Fibroblast of skin of right quadriceps (primary cell): ENCODE results near the gene LAMC3.
"Not testable (repeated sequence)": the region's sequence is repeated elsewhere in the genome, so short reads cannot be mapped to it uniquely, and the experiment has no call there.

Source experiments
- DNase-seq: peaks from one replicate; pipeline ENCODE4 v3.0.0-alpha.2; 2013

Gene LAMC3

GRCh38 chr9:131101207-131101964 lies 92.4 kb downstream of the LAMC3 start:
- DNase-seq, result no peak

GRCh38 chr9:131103024-131103423 lies 94.0 kb downstream of the LAMC3 start:
- no peak for DNase-seq

GRCh38 chr9:131103535-131103934 lies 94.6 kb downstream of the LAMC3 start:
- no peak for DNase-seq

- no peak for DNase-seq
These were observed 95.2 kb downstream of the LAMC3 start for GRCh38 chr9:131104016-131104740.

- no peak for DNase-seq
These were observed 97.0 kb downstream of the LAMC3 start for GRCh38 chr9:131105952-131106351.

GRCh38 chr9:131107760-131108159 lies 98.8 kb downstream of the LAMC3 start:
- no peak for DNase-seq

- DNase-seq, result no peak
These were observed 102.3 kb downstream of the LAMC3 start for GRCh38 chr9:131111186-131111853.

- DNase-seq, result no peak
These were observed 102.9 kb downstream of the LAMC3 start for GRCh38 chr9:131111854-131112311.

- no peak for DNase-seq
These were observed 103.6 kb downstream of the LAMC3 start for GRCh38 chr9:131112374-131113154.

- no peak for DNase-seq
These were observed 104.7 kb downstream of the LAMC3 start for GRCh38 chr9:131113655-131114054.

GRCh38 chr9:131114084-131114535 lies 105.1 kb downstream of the LAMC3 start:
- DNase-seq, result no peak

- DNase-seq, result not testable (repeated sequence)
These were observed 106.4 kb downstream of the LAMC3 start for GRCh38 chr9:131115360-131115742.

- no peak for DNase-seq
These were observed 107.5 kb downstream of the LAMC3 start for GRCh38 chr9:131116281-131117120.

- no peak for DNase-seq
These were observed 108.3 kb downstream of the LAMC3 start for GRCh38 chr9:131117121-131117761.

GRCh38 chr9:131117762-131118145 lies 108.8 kb downstream of the LAMC3 start:
- DNase-seq, result no peak

- no peak for DNase-seq
These were observed 110.6 kb downstream of the LAMC3 start for GRCh38 chr9:131119600-131119999.

- no peak for DNase-seq
These were observed 111.8 kb downstream of the LAMC3 start for GRCh38 chr9:131120620-131121228.

GRCh38 chr9:131121346-131121745 lies 112.4 kb downstream of the LAMC3 start:
- no peak for DNase-seq

GRCh38 chr9:131122158-131122557 lies 113.2 kb downstream of the LAMC3 start:
- no peak for DNase-seq

- no peak for DNase-seq
These were observed 116.0 kb downstream of the LAMC3 start for GRCh38 chr9:131125038-131125287.
